Measurements from ENCODE around the gene CBLB.
A peak's percentile ranks its signal among the peaks of the same experiment; 100 is the strongest.

Gene CBLB

DNA sequence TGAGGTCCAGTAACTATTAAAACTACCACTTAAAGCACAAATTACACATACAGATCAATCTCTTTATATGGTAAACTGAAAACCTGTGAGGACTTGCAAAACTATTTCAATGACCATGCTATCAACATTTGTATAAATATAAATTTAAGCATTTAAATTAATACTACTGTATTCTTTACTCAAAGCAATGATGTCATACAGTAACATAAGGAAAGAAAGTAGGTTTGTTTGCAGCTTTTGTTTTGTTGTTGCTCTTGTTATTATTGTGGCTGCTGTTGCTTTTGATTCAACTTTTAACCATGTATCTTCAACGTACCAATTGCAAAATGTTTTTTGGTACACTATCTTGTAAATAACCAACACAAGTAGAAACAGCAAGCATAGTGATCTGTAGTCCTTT, 22.0 kb downstream of the CBLB start:
- no peak for DNase-seq (ENCODE audit: low spot score)

DNA sequence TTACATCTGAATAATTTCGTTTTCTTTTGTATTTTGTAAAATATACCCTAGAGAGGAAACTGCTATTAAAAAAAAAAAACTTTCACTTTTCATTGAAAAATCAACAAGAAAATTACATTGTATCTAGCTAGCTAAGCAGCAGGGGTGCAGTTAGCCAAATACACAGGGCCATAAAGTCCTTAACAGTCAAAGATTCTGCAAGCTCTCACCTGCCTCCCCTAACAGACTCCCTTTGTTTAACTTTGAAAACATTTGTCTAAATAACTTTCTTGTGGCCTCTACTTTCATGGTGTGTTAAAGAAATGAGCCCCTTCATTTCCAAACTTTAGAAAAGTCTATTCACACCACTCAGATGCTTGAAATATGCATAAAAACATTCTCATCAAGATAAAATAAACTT, 23.3 kb downstream of the CBLB start:
- no peak for DNase-seq (ENCODE audit: low spot score)

DNA sequence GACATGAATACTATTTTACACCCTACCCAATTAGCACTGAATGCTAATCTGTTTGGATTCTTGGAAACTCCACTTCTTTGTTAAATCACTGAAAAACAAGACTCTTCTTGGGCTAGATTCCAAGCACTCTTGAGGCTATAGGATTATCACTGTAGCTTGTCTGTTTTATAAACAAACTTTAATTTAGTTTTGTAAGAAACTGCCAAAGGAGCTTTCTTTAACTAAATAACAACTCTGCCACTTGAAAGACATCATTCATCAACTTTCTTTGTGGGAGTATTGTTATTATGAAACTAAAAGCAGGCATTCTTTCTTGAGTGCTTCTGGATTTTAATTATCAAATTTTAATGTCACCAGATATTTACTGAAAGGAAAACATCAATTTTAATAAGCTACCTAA, 24.1 kb downstream of the CBLB start:
- DNase-seq (ENCODE audit: low spot score): no peak

DNA sequence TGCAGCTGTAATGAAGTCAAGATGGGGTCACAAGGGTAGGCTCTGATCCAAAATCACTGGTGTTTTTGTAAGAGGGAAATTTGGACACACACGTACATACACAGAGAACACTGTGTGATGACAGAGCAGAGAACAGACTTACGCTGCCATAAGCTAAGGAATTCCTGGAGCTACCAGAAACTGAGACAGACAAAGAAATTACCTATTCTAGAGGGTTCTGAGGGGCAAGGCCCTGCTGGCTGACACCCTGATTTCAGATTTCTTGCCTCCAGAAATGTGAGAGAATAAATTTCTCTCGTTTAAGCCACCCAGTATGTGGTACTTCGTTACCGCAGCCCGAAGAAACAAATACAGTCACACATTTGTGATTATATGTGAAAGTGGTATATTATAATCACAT, 24.8 kb downstream of the CBLB start:
- no peak for DNase-seq (ENCODE audit: low spot score)

DNA sequence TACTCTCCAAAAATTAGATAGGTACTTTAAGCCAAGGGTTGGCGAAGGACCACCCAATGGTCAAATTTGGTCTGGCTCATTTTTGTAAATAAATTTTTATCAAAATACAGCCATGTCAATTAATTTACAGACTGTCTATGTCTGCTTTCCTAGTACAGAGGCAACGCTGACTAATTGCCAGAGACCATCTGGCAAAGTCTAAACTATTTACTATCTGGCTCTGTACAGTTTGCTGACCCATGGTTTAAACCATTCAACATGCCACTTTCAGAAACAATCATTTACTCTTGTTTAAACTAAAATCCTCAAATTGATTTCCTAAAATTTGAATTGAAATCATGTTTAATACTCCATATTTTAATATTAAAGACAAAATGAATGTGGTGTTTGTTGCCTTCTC, 25.9 kb downstream of the CBLB start:
- DNase-seq (ENCODE audit: low spot score): no peak

DNA sequence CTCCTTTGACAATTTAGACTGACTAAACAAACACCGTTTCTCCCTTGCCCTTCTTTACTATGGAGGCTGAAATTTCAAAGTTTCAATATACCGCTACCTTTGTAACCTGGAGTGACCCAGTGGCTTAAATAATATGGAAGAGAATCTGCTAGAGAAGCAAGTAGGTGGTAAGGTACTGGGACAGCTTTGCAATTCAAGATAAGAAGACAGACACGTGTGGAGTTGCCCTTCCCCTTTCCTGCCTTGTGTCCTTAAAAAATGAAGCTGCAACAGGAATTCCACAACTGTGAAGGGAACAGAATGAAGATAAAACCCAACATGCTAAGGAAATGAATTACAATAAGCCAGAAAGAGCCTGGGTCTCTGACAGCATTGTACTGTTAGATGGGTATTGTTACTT, 26.4 kb downstream of the CBLB start:
- DNase-seq (ENCODE audit: low spot score): no peak

DNA sequence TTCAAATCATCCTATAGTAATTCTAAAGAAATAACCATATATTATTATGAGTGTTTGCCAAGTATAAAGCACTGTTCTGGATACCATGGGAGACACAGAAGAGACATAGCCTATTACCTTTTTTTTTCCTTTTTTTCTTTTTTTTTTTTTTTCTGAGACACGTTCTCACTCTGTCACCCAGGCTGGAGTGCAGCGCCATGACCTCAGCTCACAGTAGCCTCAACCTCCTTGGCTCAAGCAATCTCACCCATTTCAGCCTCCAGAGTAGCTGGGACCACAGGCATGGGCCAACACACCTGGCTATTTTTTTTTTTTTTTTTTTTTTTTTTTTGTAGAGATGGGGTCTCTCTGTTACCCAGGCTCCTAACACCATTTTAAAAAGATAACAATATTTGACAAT, 30.9 kb downstream of the CBLB start:
- no peak for DNase-seq (ENCODE audit: low spot score)

DNA sequence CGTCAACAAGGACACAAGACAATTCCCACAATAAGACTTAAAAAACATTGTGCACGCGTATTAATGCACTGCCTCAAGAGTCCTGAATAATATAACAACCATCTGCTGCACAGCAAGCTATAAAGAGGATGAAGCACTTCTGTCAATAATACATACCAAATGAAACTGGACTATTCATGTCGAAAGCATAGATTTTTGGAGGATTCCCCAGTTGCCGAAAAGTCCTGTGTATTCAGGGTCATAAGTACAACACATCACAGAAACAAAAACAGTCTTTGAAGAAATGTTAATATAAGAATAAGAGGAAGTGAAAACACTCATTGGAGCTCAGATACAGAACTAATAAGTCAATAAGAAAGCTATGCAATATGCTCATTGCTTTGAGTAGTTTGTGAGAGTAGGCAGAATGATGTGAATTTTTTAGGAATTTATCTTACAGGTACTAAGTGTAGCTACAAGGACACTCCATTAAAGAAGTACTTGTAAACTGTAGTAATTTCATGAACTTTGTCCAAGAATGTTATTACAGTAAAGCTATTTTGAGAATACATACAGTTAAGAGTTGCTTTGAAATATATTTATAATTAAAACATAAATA, 31.6 kb downstream of the CBLB start:
- no peak for DNase-seq (ENCODE audit: low spot score)

DNA sequence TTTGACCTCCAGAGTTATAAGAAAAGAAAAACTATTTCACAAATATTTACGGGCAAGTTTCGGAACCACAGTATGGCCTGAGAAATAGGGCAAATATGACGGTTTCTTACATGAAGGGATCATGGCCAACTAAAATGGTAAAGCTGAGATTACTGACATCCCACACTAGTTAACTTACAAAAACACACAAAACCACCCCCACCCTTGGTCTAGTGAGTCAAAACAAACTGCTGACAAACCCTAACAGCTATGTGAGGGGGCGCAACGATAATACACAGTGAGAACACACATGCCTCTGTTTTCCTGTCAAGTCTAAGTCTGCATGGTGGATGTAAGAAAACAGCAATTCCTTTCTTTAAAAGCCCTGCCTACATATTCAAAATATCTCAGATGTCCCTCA, 32.3 kb downstream of the CBLB start:
- no peak for DNase-seq (ENCODE audit: low spot score)

DNA sequence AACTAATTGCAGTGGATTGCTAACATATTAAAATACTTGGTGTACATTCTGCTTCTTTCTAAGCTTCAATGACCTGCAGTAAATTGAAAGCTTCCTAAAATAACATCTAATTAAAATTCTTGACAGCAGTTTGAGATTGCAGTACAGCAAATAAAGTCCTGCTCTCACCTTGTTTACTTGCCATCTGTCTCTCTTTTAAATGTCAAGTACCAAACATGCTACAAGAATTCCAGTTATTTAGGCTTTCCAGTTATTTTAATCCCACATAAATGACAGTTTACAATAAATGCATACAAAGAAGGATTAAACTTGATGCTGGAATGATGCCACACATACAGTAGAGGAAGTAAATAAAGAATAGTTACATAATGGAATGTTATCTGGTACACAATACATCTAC, 33.2 kb downstream of the CBLB start:
- no peak for DNase-seq (ENCODE audit: low spot score)

DNA sequence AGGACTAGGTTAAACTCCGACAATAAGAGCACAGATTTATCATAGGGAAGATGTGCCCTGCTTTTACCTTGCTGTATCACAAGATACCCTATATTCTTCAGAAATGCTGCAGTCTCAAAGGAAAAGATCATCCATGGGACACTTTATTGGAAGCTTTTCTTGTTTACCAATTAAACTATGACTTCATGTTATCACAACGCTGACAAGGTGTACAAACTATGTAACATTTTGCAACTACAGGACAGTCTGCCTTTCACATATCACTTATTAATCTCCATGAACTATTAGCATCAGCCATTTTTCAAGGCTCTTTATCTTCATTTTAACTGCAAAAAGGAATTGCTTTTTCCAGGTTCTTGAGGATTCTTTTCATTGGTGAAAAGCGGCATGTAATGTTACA, 34.0 kb downstream of the CBLB start:
- DNase-seq (ENCODE audit: low spot score): no peak

DNA sequence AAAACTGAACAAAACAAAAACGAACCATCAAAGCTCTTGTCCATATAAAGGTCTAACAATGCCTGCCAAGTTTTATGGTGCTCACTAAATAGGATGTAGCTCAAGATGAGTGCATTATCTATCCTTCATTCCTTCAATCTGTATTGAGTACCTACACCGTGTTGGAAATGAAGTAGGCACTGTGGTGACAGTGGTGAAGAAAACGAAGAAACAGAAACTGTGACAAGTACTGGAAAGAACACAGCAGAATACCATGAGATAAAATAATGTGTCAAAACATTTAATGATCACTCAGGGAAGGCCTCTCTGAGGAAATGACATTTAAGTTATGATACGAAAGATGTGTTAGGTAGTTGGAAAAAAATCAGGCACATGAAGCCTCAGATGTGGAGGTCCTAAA, 36.2 kb downstream of the CBLB start:
- DNase-seq (ENCODE audit: low spot score): no peak

DNA sequence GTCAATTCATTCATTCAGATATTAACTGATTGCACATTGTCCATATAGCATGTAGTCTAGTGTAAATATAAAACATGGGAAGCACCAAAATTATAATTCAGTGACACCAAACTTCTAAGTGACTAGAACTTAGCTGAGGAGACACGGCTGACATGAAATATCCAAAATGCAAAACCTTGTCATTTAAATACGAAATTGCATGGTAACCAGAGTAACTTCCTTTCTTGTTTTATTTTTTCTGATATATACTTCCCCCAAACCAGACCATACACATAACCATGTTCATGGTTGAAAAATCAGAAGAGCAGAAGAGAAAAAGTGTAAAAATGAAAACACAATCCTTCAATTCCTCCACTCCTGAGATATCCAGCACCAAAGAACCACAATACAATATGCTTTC, 38.0 kb downstream of the CBLB start:
- DNase-seq (ENCODE audit: low spot score): no peak

DNA sequence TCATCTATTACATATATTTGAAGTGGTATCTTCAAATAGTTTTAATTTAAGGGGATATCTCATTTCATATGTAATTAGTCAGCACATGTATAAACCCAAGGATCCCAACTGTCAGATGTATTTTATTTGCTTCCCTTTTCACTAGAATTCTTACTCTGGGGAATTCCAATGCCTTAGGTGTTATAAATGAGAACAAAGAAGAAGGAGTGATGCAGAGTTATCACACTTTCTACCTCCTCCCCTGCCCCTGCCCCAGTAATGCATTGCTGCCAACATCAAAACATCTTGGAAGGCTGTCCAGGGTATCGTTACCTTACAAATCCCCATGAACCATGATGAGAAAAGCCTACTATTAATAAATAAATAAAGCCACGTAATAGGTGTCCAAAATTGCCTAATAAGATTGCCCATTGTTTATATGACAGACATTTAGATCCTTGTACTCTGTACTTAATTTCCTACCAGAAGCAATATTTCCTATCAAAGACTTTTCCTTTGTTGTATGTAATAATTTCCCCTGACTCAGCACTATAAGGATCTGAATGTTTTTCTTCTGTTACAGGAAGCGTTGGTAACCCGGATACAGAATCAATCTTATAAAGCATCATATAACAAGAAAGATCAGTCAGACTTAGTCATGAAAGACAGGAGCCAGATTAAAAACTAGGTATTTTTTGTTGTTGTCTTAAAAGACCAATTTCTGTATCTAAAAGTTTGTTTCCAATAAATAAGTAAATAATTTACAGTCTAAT, 38.8 kb downstream of the CBLB start:
- peak; percentile 75 for DNase-seq (ENCODE audit: low spot score)

DNA sequence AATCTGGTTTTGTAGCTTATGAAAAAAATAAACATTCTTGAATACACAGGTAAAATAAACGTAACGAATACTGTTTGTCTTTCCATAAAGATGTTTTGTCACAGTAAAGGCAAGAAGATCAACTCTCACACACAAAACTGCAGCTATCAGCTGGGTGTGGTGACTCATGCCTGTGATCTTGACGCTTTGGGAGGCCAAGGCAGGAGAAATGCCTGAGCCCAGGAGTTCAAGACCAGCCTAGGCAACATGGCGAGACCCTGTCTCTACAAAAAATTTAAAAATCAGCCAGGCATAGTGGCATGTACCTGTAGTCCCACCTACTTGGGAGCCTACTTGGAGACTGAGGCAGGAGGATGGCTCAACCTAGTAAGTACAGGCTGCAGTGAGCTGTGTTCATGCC, 39.6 kb downstream of the CBLB start:
- no peak for DNase-seq (ENCODE audit: low spot score)

DNA sequence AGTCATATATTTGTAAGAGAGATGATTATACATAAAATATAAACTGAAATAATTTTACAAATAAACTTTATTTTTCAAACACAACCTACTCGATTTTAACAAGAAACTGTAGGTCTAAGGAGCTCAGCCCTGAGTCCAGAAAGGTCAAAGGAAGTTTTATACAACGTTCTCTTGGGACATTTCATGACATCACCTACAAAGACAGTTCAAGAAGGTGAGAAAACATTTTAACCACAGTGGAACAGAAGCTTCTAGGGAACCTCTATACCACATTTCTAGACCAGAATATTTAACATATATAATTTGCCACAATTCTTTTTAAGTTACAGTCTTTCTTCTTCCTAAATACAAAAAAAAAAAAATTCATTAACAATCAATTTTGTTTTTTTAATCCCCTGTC, 40.1 kb downstream of the CBLB start:
- DNase-seq (ENCODE audit: low spot score): no peak

DNA sequence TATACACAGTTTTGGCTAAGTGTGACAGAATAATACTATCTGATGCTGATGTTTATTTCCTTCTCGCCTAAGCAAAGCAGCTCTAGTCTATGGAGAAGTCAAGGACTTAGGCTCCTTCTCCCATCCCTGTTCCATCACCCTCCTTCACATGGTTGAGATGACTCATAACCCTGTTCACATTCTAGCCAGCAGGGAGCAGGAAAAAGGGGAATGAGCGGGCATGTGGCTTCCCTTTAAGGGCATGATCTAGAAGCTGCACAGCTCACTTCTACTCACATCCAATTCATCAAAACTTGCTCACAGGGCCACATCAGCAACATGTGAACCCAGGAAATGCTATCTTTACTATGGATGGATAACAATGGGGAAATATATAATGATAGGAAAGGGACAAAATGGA, 40.9 kb downstream of the CBLB start:
- DNase-seq (ENCODE audit: low spot score): peak; percentile 63

DNA sequence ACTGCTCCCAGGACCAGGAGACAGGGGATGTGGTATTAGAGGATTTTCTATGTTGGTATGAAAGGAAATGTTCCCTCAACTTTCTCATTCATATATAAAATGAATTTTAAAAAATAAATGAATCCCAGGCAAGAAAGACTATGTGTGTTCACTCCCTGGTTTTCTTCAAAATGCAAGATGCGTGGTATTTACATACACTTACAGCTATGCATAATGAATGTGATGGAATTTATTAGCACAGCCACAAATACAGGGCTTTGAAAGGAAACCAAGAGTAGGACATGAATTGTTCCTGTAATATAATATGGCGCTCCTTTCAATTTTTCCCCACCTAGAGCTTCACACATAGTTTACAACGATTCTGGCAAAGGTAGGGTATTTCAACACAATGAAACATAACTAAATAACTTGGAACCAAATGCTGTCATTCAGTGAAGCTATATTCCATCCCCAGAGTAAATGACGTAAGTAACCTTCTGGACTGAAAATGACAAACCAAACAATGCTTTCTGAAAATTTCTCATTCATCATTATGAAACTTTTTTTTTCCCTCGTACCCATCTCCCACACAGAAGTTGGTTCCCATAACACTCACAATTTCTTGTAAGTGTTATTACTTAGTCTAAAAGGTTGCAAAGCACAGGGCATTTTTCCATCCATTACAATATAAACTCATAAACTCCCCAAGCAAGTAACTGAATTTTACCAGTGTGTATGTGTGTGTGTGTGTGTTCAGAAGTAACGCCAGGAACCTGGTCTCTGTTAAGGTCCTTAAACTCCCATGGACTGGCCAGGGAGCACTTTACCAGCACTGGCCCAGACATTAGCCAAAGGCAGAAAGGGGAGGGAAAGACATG, 41.8 kb downstream of the CBLB start:
- no peak for DNase-seq (ENCODE audit: low spot score)

DNA sequence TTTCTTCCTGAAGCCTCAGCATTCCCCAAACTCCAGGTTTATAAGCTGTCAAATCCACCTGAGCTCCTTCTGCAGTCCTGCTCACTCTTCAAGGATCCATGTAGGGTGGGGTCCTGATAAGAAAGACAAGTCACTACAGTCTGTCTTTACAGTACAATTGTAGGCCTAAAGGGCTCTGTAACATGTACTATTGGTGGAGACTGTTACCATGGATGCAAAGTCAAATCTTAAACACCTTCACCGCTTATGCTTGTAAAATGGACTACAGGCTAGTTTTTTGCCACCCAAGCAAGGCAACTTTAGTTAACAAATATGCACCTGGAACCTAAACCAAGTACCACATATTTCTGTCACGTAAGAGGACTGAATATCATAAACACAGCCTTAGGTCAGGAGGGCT, 44.7 kb downstream of the CBLB start:
- no peak for DNase-seq (ENCODE audit: low spot score)

DNA sequence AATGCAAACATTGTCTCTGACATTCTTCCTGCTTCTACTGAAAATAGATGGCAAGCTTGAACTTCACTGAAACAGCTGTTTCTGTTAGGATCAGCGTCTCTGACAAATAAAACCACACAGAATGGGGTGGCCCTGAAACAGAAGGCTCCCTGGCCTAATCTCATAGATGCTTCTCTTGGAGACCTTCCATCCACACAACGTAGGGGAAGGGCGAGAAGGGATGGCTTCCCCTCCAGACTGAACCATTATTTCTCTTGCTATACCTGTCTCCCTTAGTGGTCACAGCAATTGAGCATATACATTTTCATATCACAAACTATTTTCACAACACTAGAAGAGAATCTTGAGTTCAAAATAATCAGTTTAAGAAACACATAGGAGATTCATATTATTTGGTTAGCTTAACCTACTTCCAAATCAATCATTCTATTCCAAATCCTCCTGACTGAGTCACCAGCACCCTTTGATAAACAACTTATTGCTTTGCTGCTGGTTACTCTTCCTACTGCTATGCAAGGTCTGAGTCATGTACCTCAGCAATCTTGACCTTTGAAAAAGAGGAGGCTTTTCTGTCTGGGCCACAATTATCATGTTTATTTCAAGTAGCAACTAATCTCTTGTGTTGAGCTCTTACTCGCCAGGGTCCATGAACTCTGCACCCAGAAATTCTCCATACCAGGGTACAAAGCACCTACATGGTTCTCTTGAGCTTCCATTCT, 45.5 kb downstream of the CBLB start:
- DNase-seq (ENCODE audit: low spot score): peak; percentile 47

DNA sequence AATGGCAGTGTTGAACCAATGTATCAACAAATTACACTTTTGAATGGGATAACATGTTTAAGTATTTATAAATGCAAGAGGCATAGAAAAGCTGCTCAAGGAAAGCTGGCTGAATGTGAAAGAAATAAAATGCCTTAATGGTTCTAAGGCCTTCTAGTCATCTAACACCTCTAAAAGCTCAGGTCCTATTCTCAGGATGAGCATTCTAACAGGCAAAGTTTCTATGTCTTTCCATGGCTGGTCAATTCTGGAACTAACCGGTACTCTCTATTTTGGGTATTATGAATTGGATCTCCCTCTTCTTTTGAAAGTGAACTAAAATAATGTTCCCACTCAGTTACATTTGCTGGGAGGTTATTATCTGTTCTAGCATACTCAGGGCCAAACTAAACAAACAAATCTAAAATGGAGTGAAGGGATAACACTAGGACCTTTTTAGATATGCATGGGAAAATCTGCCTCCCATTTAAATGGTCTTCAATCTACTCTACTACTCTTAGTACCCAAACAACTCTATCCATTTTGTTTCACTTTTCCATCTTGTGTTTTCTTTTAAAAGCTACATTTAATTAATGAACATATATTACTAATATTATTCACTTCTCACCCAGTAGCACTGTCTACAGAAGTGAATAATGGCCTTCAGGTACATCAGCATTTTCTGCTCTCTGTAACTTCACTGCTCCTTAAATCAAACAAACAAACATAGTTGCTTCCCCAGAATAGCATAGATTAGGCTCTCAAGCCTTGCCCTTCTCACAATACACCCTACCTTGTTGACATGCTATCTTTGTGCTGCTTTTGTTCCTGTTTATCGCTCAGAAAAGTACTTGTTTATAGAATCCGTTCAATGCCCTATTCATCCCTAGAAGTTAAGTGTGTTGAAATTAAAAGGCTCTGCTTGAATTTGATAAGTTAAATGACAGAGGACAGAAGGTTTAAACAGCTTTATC, 46.4 kb downstream of the CBLB start:
- DNase-seq (ENCODE audit: low spot score): no peak

All from kidney capillary endothelial cell (primary cell).